Lower lobe of right lung (tissue), 2 donors: ENCODE measurements around the gene ARF5. TPM values are rescaled to one million over a fixed set of nuclear protein-coding genes. Genes with fewer than 3 reads are reported as not detected.

Source experiments
- ATAC-seq, 2 donors: fragments of 200-7000 bp; cut with Tn5 transposase; one replicate each; pipeline ENCODE4 v1.9.1; 2020 to 2022; ENCODE audit warnings: mild to moderate bottlenecking in 2 of 2, moderate library complexity in 2 of 2
- DNase-seq: peaks from one replicate; pipeline ENCODE4 v3.0.0-alpha.2; 2020
- H3K27ac ChIP-seq: fragments of 200-600 bp; one replicate; pipeline ENCODE4 v1.8.0; 2022
- H3K27me3 ChIP-seq: fragments of 200-600 bp; one replicate; pipeline ENCODE4 v1.8.0; 2022; ENCODE audit warnings: low read depth
- H3K36me3 ChIP-seq: fragments of 200-600 bp; one replicate; pipeline ENCODE4 v1.8.0; 2022; ENCODE audit warnings: mild to moderate bottlenecking
- H3K4me1 ChIP-seq: fragments of 200-600 bp; one replicate; pipeline ENCODE4 v1.8.0; 2022
- H3K4me3 ChIP-seq: fragments of 200-600 bp; one replicate; pipeline ENCODE4 v1.8.0; 2022; ENCODE audit warnings: mild to moderate bottlenecking
- H3K9me3 ChIP-seq: fragments of 200-600 bp; one replicate; pipeline ENCODE4 v1.8.0; 2022
- CTCF ChIP-seq: fragments of 200-600 bp; IDR thresholded peaks from one replicate; pipeline ENCODE4 v1.8.0; 2022; ENCODE audit warnings: antibody characterized with exemption, mild to moderate bottlenecking
- intact Hi-C: fragments of 100-400 bp; cut with DNase I; formaldehyde crosslinking; loops from one replicate; pipeline ENCODE4 v1.11.0; 2022
- total RNA-seq: library from RNA; stranded (reverse); fragmentation: NEBNext Ultra II Directional; extraction: Animal tissue kit (Norgen Biotek cat#: 25700); gene quantifications from one replicate; pipeline ENCODE4 v1.2.1, GENCODE V29; 2021
- donor health status: DM: no; HTN: yes; CAD: no; lungs with severe emphysema.

The ARF5 gene
- total RNA-seq, 1 donor from 2014 or later = 88.6 TPM

GRCh38 chr7:127584648-127585043, 3.6 kb upstream of the ARF5 start:
- ATAC-seq = no peak
- H3K4me3 ChIP-seq = peak overlapping the region; percentile 89
- DNase-seq = no peak
- no peaks in the 10 kb centered on the region for H3K27me3 ChIP-seq
- TF ChIP-seq CTCF = no peak
- intact Hi-C loops = no loop called here
- peaks cover 54% of the 10 kb centered on the region for H3K4me1 ChIP-seq
- no peaks in the 10 kb centered on the region for H3K9me3 ChIP-seq
- H3K36me3 ChIP-seq = peaks cover 32% of the 10 kb centered on the region
- peak overlapping the region; percentile 92 for H3K27ac ChIP-seq

GRCh38 chr7:127585044-127585953, 2.9 kb upstream of the ARF5 start, which contains the start of gene GCC1:
GCC1 (minus strand) TSS chr7:127585596; CDS start chr7:127585182, 414 bp downstream.
- Histone ChIP-seq H3K27ac (peak within 1 kb of the TSS; percentile 92), H3K4me1 (peaks cover 60% of the 10 kb centered on the region), H3K27me3 (no peaks in the 10 kb centered on the region), H3K9me3 (no peaks in the 10 kb centered on the region), H3K4me3 (peak within 1 kb of the TSS; percentile 89), H3K36me3 (peaks cover 33% of the 10 kb centered on the region)
- intact Hi-C loops = no loop called here
- TF ChIP-seq CTCF = no peak
- peak; percentile 91 to 92 for ATAC-seq
- DNase-seq = peak; percentile 94

GRCh38 chr7:127586346-127586745, 1.9 kb upstream of the ARF5 start:
- DNase-seq (no peak), ATAC-seq (no peak)
- intact Hi-C loops = no loop called here
- Histone ChIP-seq H3K4me1 (peaks cover 58% of the 10 kb centered on the region), H3K9me3 (no peaks in the 10 kb centered on the region), H3K4me3 (no peak overlapping the region), H3K27ac (no peak overlapping the region), H3K27me3 (no peaks in the 10 kb centered on the region), H3K36me3 (peaks cover 33% of the 10 kb centered on the region)
- no peak for TF ChIP-seq CTCF

- no peak for TF ChIP-seq CTCF
- intact Hi-C loops = no loop called here
- Histone ChIP-seq H3K4me3 (peak overlapping the region; percentile 95), H3K9me3 (no peaks in the 10 kb centered on the region), H3K27me3 (no peaks in the 10 kb centered on the region), H3K27ac (peak overlapping the region; percentile 87), H3K4me1 (peaks cover 45% of the 10 kb centered on the region), H3K36me3 (peaks cover 33% of the 10 kb centered on the region)
- DNase-seq = no peak
- no peak for ATAC-seq
These were observed 570 bp upstream of the ARF5 start for GRCh38 chr7:127587663-127588018.

- peaks cover 32% of the 10 kb centered on the region for H3K4me1 ChIP-seq
- H3K4me3 ChIP-seq = peak overlapping the region; percentile 95
- DNase-seq (peak; percentile 62), ATAC-seq (peak; percentile 48 to 65)
- H3K36me3 ChIP-seq = peaks cover 27% of the 10 kb centered on the region
- H3K27me3 ChIP-seq = no peaks in the 10 kb centered on the region
- H3K27ac ChIP-seq = peak overlapping the region; percentile 87
- intact Hi-C loops = no loop called here
- peak; percentile 28 for TF ChIP-seq CTCF
- H3K9me3 ChIP-seq = no peaks in the 10 kb centered on the region
These were observed 679 bp downstream of the ARF5 start for GRCh38 chr7:127588697-127589482.
